K562 (cell line): ENCODE results near the gene GRB14. TPM values are rescaled to one million over a fixed set of nuclear protein-coding genes. Genes with fewer than 3 reads are reported as not detected.

Source experiments
- ATAC-seq: fragments of 200-7000 bp; cut with Tn5 transposase; 3 replicates; pipeline ENCODE4 v1.9.1; 2020; ENCODE audit warnings: moderate library complexity
- BruUV-seq: library from RNA; stranded (reverse); fragments of 400-500 nt; replicated peaks from 2 replicates; lab custom pipeline; 2021; lab: Mats Ljungman, UMichigan
- CTCF ChIA-PET: fragments of 300-600 bp; formaldehyde crosslinking; extraction: SDS; loops from one replicate; lab custom pipeline; 2021; ENCODE audit warnings: low intra/inter-chr PET ratio; lab: Yijun Ruan, JAX
- POLR2A ChIA-PET: fragments of 300-600, 350-650 bp; sonication (Branson Sonifier 250); formaldehyde crosslinking; extraction: SDS; loops from one replicate; lab custom pipeline; 2021; ENCODE audit warnings: antibody characterized with exemption, inconsistent platforms; lab: Yijun Ruan, JAX
- DNase-seq, 4 experiments: peaks; one replicate each; pipeline versions ENCODE4 v3.0.0 to v3.0.0-alpha.2; 2011 to 2018; ENCODE audit warnings: low spot score in 3 of 4, mixed read lengths in 3 of 4; ENCODE audit errors: extremely low read depth in 1 of 4
- FAIRE-seq: peaks from 2 replicates; lab custom pipeline; 2011; peaks lifted over from hg19 to GRCh38; lab: Jason Lieb, UNC
- H2AFZ ChIP-seq: 2 replicates; pipeline ENCODE4 v1.6.0; 2011; ENCODE audit warnings: low read depth, low read length, control low read depth, inconsistent platforms
- H3K27ac ChIP-seq: fragments of 200-600 bp; 3 replicates; pipeline ENCODE4 v1.8.0; 2011; ENCODE audit warnings: low read depth, mild to moderate bottlenecking, control low read depth, inconsistent platforms, low read length, moderate library complexity, mixed read lengths; ENCODE audit errors: extremely low read depth
- H3K27me3 ChIP-seq, 2 experiments: fragments of 300-600 bp in 1 of 2; 2 replicates in 1 of 2; 3 replicates in 1 of 2; pipeline versions ENCODE4 v1.6.0 to v1.8.0; 2011; ENCODE audit warnings: inconsistent platforms in 2 of 2, low read length in 2 of 2, mild to moderate bottlenecking in 1 of 2, mixed read lengths in 1 of 2, moderate library complexity in 1 of 2; ENCODE audit not compliant: control insufficient read depth in 2 of 2, insufficient read depth in 2 of 2
- H3K36me3 ChIP-seq: fragments of 300-600 bp; 3 replicates; pipeline ENCODE4 v1.8.0; 2011; ENCODE audit warnings: mild to moderate bottlenecking, low read length, inconsistent platforms; ENCODE audit not compliant: control insufficient read depth, insufficient read depth
- H3K4me1 ChIP-seq, 2 experiments: fragments of 200-600 bp in 1 of 2; replicated peaks in 1 of 2; 2 replicates in 1 of 2; 3 replicates in 1 of 2; pipeline versions ENCODE4 v1.5.1 to v1.8.0; 2011; ENCODE audit warnings: inconsistent platforms in 2 of 2, low read length in 2 of 2, mild to moderate bottlenecking in 1 of 2, mixed read lengths in 1 of 2, moderate library complexity in 1 of 2; ENCODE audit not compliant: control insufficient read depth in 2 of 2, insufficient read depth in 2 of 2
- H3K4me2 ChIP-seq: 2 replicates; pipeline ENCODE4 v1.6.1; 2011; ENCODE audit warnings: low read length, control low read depth, inconsistent platforms, mixed read lengths; ENCODE audit not compliant: insufficient read depth
- H3K4me3 ChIP-seq: fragments of 200-600 bp; sonication (generic), shearing (Covaris generic); 2 replicates; pipeline ENCODE4 v1.5.1; 2016; ENCODE audit warnings: control low read depth, inconsistent platforms
- H3K79me2 ChIP-seq: fragments of 200-600 bp; 3 replicates; pipeline ENCODE4 v1.8.0; 2011; ENCODE audit warnings: low read length, inconsistent platforms; ENCODE audit not compliant: control insufficient read depth, insufficient read depth
- H3K9ac ChIP-seq, 2 experiments: 2 replicates each; pipeline versions ENCODE4 v1.6.0 to v1.6.1; 2011; ENCODE audit warnings: low read depth in 2 of 2, low read length in 2 of 2, control low read depth in 1 of 2, inconsistent platforms in 1 of 2, mild to moderate bottlenecking in 1 of 2, mixed read lengths in 1 of 2; ENCODE audit not compliant: insufficient read depth in 1 of 2
- H3K9me1 ChIP-seq: one replicate; pipeline ENCODE4 v1.6.0; 2011; ENCODE audit warnings: inconsistent platforms, mild to moderate bottlenecking, low read length, moderate library complexity; ENCODE audit not compliant: control insufficient read depth, insufficient read depth
- H3K9me3 ChIP-seq: replicated peaks from 2 replicates; pipeline ENCODE4 v1.5.1; 2011; ENCODE audit warnings: low read depth, low read length, inconsistent platforms; ENCODE audit not compliant: control insufficient read depth, insufficient read depth
- H4K20me1 ChIP-seq: replicated peaks from 2 replicates; pipeline ENCODE4 v1.6.1; 2011; ENCODE audit warnings: low read length, inconsistent platforms, mixed read lengths; ENCODE audit not compliant: control insufficient read depth, insufficient read depth
- CHD2 ChIP-seq: IDR thresholded peaks from 2 replicates; pipeline ENCODE4 v1.6.1; 2011; ENCODE audit warnings: low read depth, low read length
- GTF2A2 ChIP-seq: IDR thresholded peaks from 2 replicates; pipeline ENCODE4 v1.6.1; 2016; ENCODE audit warnings: mild to moderate bottlenecking, missing genetic modification characterization, missing compliant biosample characterization
- HDAC3 ChIP-seq: fragments of 450-650 bp; IDR thresholded peaks from 2 replicates; pipeline ENCODE4 v1.6.1; 2018; ENCODE audit warnings: borderline replicate concordance, mild to moderate bottlenecking, moderate library complexity; ENCODE audit not compliant: partially characterized antibody
- ZKSCAN8 ChIP-seq: fragments of 200-800 bp; sonication (Bioruptor generic); IDR thresholded peaks from 2 replicates; pipeline ENCODE4 v1.6.1; 2016; ENCODE audit warnings: missing genetic modification characterization, missing compliant biosample characterization
- ZMIZ1 ChIP-seq, 2 experiments: fragments of 150-350 bp in 1 of 2; IDR thresholded peaks; 2 replicates each; pipeline ENCODE4 v1.6.1; 2012 to 2016; ENCODE audit warnings: low read depth in 2 of 2, low read length in 2 of 2, mild to moderate bottlenecking in 1 of 2, moderate library complexity in 1 of 2
- ZNF143 ChIP-seq: sonication (generic); formaldehyde crosslinking; IDR thresholded peaks from 2 replicates; pipeline ENCODE4 v1.9.0; 2022; ENCODE audit warnings: mild to moderate bottlenecking, missing genetic modification reagents
- ZNF253 ChIP-seq: fragments of 250-450 bp; sonication (Bioruptor Pico); conservative IDR thresholded peaks from 2 replicates; pipeline ENCODE4 v1.6.1; 2021; ENCODE audit warnings: mild to moderate bottlenecking
- ZNF551 ChIP-seq: fragments of 250-450 bp; sonication (Bioruptor Pico); IDR thresholded peaks from 2 replicates; pipeline ENCODE4 v1.5.0; 2021; ENCODE audit warnings: mild to moderate bottlenecking, moderate library complexity
- ZNF707 ChIP-seq: fragments of 250-450 bp; sonication (Bioruptor Pico); conservative IDR thresholded peaks from 2 replicates; pipeline ENCODE4 v1.8.0; 2022; ENCODE audit warnings: inconsistent platforms, mild to moderate bottlenecking, moderate library complexity
- WGBS: fragments of 100-300 bp; shearing (Covaris generic); methylation state at CpG from one replicate; pipeline ENCODE4 v1.1.6; 2016; ENCODE audit warnings: low coverage, mixed read lengths; ENCODE audit not compliant: insufficient coverage; ENCODE audit errors: missing lambda C conversion rate; 5-methylcytosine and 5-hydroxymethylcytosine counted together
- in situ Hi-C: fragments of 300-500 bp; cut with MboI; formaldehyde crosslinking; loops from 4 replicates; pipeline ENCODE4 v1.15.0; 2018; ENCODE audit warnings: inconsistent platforms, mixed read lengths
- intact Hi-C: fragments of 100-400 bp; cut with micrococcal nuclease; formaldehyde crosslinking; loops from 2 replicates; pipeline ENCODE4 v1.14.2; 2022
- polyA plus RNA-seq, 8 experiments: library from polyadenylated mRNA; depleted of rRNA in 4 of 8; stranded (reverse) in 5 of 8; unstranded in 3 of 8; fragments of >200 nt; fragmentation: Nextera tagmentation in 2 of 8; fragmentation: Illumina TruSeq in 1 of 8; extraction: Ambion mirVana in 2 of 8; extraction: Trizol in 1 of 8; gene quantifications; 2 replicates each; pipeline versions ENCODE4 v1.2.1 to v1.2.3, GENCODE V29; 2011 to 2014; ENCODE audit warnings: inconsistent platforms in 1 of 8, missing spikeins in 1 of 8
- total RNA-seq, 7 experiments: library from RNA; depleted of rRNA in 6 of 7; stranded (reverse); fragments of >200 nt in 6 of 7; fragmentation: Illumina TruSeq in 2 of 7; extraction: Trizol in 2 of 7; gene quantifications; 2 replicates each; pipeline versions ENCODE4 v1.2.1 to v1.2.3, GENCODE V29; 2011 to 2021; ENCODE audit warnings: low replicate concordance in 1 of 7
- TF ChIP-seq, protein P1 (sequence below): fragments of 450-650 bp; formaldehyde crosslinking; IDR thresholded peaks from 2 replicates; pipeline ENCODE4 v1.4.0; 2020; ENCODE audit warnings: mild to moderate bottlenecking, moderate library complexity

Gene GRB14
- total and polyA plus RNA-seq, 9 of the 15 experiments (the other 6 are each of a cell fraction or from before 2014, with no cell fraction given), result not detected

GRCh38 chr2:164651361-164651760, 30.1 kb upstream of the GRB14 start:
- no peak for TF ChIP-seq ZNF253 (CRISPR knock-in tag)
- no peak for TF ChIP-seq CHD2
- TF ChIP-seq, protein P1, sequence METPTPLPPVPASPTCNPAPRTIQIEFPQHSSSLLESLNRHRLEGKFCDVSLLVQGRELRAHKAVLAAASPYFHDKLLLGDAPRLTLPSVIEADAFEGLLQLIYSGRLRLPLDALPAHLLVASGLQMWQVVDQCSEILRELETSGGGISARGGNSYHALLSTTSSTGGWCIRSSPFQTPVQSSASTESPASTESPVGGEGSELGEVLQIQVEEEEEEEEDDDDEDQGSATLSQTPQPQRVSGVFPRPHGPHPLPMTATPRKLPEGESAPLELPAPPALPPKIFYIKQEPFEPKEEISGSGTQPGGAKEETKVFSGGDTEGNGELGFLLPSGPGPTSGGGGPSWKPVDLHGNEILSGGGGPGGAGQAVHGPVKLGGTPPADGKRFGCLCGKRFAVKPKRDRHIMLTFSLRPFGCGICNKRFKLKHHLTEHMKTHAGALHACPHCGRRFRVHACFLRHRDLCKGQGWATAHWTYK (CRISPR knock-in tag), result no peak
- WGBS, result 0% methylated on average over 1 of the region's 1 CpG
- Histone ChIP-seq H3K79me2 (no peaks in the 10 kb centered on the region), H3K36me3 (no peaks in the 10 kb centered on the region), H3K9me3 (no peaks in the 10 kb centered on the region), H2AFZ (no peak overlapping the region), H3K4me2 (no peak overlapping the region), H3K27me3 (no peaks in the 10 kb centered on the region), H4K20me1 (no peaks in the 10 kb centered on the region), H3K4me1 (no peaks in the 10 kb centered on the region), H3K9me1 (no peaks in the 10 kb centered on the region), H3K27ac (no peak overlapping the region), H3K9ac (no peak overlapping the region), H3K4me3 (no peak overlapping the region)
- DNase-seq (no peak), ATAC-seq (no peak), FAIRE-seq (no peak)
- in situ Hi-C loops, result no loop called here
- ChIA-PET CTCF (no interaction called here), POLR2A (no interaction called here)
- BruUV-seq, result no TSS peak
- intact Hi-C loops, result no loop called here

DNA sequence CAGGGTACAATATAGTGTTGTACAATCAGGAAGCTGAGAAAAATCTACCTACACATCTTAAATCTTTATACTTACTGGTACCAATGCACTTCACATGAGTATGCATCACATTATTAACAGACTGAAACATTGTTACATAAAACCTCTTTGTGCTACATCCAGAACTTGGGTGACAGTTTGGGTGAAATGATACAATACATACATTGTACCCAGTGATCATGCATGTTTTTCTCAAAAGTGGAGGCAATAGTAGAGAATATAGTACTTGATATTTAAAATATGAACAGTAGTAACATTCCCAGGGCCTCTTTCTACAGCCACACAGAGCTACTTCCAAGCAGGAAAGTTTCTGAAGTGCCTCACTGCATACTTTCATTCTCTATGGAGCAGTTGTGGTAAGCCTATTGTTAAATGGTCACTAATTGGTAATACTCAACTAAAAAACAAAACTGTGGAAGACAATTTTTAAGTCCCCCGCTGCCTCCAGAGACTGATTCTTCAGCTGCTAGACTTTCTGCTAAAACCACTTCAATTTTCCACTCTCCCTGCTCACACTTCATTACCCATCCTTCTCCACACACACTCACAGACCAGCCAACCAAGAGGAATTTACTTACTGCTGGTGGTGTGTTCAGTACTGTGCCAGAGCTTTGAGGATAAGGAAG, 22.9 kb upstream of the GRB14 start:
- H3K4me3 ChIP-seq, result no peak overlapping the region
- no peaks in the 10 kb centered on the region for H3K36me3 ChIP-seq
- WGBS, result 0% methylated on average over 1 of the region's 1 CpG
- no peak for DNase-seq
- H3K9me1 ChIP-seq, result no peaks in the 10 kb centered on the region
- intact Hi-C loops (no loop called here), in situ Hi-C loops (no loop called here)
- no peak overlapping the region for H3K4me2 ChIP-seq
- H3K79me2 ChIP-seq, result no peaks in the 10 kb centered on the region
- ChIA-PET CTCF (no interaction called here), POLR2A (no interaction called here)
- H3K4me1 ChIP-seq, result no peaks in the 10 kb centered on the region
- H2AFZ ChIP-seq, result no peak overlapping the region
- no peaks in the 10 kb centered on the region for H3K9me3 ChIP-seq
- no peaks in the 10 kb centered on the region for H4K20me1 ChIP-seq
- no peak for ATAC-seq
- H3K27me3 ChIP-seq, result no peaks in the 10 kb centered on the region
- FAIRE-seq, result no peak
- no peak overlapping the region for H3K27ac ChIP-seq
- no TSS peak for BruUV-seq
- no peak overlapping the region for H3K9ac ChIP-seq
- TF ChIP-seq GTF2A2 (tag), result no peak
- no peak for TF ChIP-seq ZMIZ1 (IDR thresholded peaks at IDR 0.05; ENCODE audit: low read depth in 2 of 2, low read length in 2 of 2)
- no peak for TF ChIP-seq ZNF143 (CRISPR knock-in tag)
- no peak for TF ChIP-seq ZKSCAN8 (CRISPR knock-in tag)
- no peak for TF ChIP-seq HDAC3
- TF ChIP-seq ZNF551 (CRISPR knock-in tag), result no peak
- no peak for TF ChIP-seq ZNF707
